ENCODE measurements around the gene WNT11. TPM values are rescaled to one million over a fixed set of nuclear protein-coding genes. Genes with fewer than 3 reads are reported as not detected.

WNT11 gene
- total RNA-seq, 1 experiment from 2014 or later, result 29.0 TPM

GRCh38 chr11:76251576-76251975 is 45.3 kb upstream of the WNT11 start:
- intact Hi-C loops (cut with micrococcal nuclease; ENCODE audit: unreplicated experiment), result no loop called here
- TF ChIP-seq CTCF (IDR thresholded peaks at IDR 0.05; ENCODE audit: insufficient read depth in 1 of 2, low read depth in 1 of 2, low read length in 1 of 2, severe bottlenecking in 1 of 2, unreplicated experiment in 1 of 2), result no peak
- Mint-ChIP-seq H3K4me1 (ENCODE audit: low read depth, unreplicated experiment) (no peaks in the 10 kb centered on the region), H3K9me3 (ENCODE audit: unreplicated experiment) (no peaks in the 10 kb centered on the region), H3K36me3 (ENCODE audit: insufficient read depth, unreplicated experiment) (no peaks in the 10 kb centered on the region), H3K4me3 (ENCODE audit: unreplicated experiment) (no peak overlapping the region), H3K27me3 (ENCODE audit: insufficient read depth, unreplicated experiment) (no peaks in the 10 kb centered on the region), H3K27ac (ENCODE audit: unreplicated experiment) (no peak overlapping the region)
- Histone ChIP-seq H3K36me3 (ENCODE audit: control insufficient read depth, insufficient read depth, low read length) (no peaks in the 10 kb centered on the region), H3K9me3 (peaks cover 30% of the 10 kb centered on the region), H3K4me1 (no peaks in the 10 kb centered on the region), H3K4me3 (ENCODE audit: low read depth, low read length) (no peak overlapping the region), H3K27me3 (replicated peaks; ENCODE audit: control insufficient read depth, insufficient read depth, low read length) (no peaks in the 10 kb centered on the region)
- BruUV-seq (replicated peaks), result no TSS peak
- CTCF ChIA-PET, result no interaction called here
- POLR2A ChIA-PET, result no interaction called here
- DNase-seq, result no peak

GRCh38 chr11:76251226-76251575 is 44.9 kb upstream of the WNT11 start:
- Mint-ChIP-seq H3K4me3 (ENCODE audit: unreplicated experiment) (no peak overlapping the region), H3K36me3 (ENCODE audit: insufficient read depth, unreplicated experiment) (no peaks in the 10 kb centered on the region), H3K27ac (ENCODE audit: unreplicated experiment) (no peak overlapping the region), H3K4me1 (ENCODE audit: low read depth, unreplicated experiment) (no peaks in the 10 kb centered on the region), H3K9me3 (ENCODE audit: unreplicated experiment) (no peaks in the 10 kb centered on the region), H3K27me3 (ENCODE audit: insufficient read depth, unreplicated experiment) (no peaks in the 10 kb centered on the region)
- no peaks in the 10 kb centered on the region for H3K36me3 ChIP-seq (ENCODE audit: control insufficient read depth, insufficient read depth, low read length)
- POLR2A ChIA-PET, result no interaction called here
- H3K4me3 ChIP-seq (ENCODE audit: low read depth, low read length), result no peak overlapping the region
- H3K27me3 ChIP-seq (replicated peaks; ENCODE audit: control insufficient read depth, insufficient read depth, low read length), result no peaks in the 10 kb centered on the region
- intact Hi-C loops (cut with micrococcal nuclease; ENCODE audit: unreplicated experiment), result no loop called here
- H3K4me1 ChIP-seq, result no peaks in the 10 kb centered on the region
- no TSS peak for BruUV-seq (replicated peaks)
- TF ChIP-seq CTCF (IDR thresholded peaks at IDR 0.05; ENCODE audit: insufficient read depth in 1 of 2, low read depth in 1 of 2, low read length in 1 of 2, severe bottlenecking in 1 of 2, unreplicated experiment in 1 of 2), result no peak
- no peak for DNase-seq
- H3K9me3 ChIP-seq, result peaks cover 30% of the 10 kb centered on the region
- CTCF ChIA-PET, result no interaction called here

DNA sequence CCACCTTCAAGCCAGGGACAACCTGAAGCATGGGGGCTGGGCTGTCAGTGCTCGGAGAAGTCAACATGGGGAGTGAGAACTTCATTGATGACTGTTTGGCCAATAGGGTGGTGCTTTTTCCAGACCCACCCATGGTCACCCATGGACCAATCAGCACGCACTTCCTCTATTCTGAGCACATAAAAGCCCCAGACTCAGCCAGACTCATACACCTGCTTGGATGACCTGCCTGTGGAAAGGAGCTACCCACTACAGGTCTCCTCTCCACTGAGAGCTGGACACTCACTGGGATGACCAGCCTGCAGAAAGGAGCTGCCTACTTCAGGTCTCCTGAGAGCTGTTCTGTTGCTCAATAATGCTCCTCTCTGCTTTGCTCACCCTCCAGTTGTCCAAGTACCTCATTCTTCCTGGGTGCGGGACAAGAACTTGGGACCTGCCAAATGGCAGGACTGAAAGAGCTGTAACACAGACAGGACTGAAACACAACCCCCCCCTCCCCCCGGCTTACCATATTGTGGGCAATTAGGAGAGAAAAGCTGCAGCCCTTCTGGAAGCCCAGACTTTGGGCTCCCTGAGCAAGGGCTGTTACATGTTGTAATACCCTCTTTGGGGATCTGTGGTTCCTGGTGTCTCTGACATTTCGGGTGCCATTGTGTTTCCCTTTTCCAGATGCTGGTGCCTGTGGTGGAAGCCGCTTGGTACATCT is 44.4 kb upstream of the WNT11 start:
- intact Hi-C loops (cut with micrococcal nuclease; ENCODE audit: unreplicated experiment), result no loop called here
- POLR2A ChIA-PET, result no interaction called here
- no peaks in the 10 kb centered on the region for H3K4me1 Mint-ChIP-seq (ENCODE audit: low read depth, unreplicated experiment)
- no peak overlapping the region for H3K4me3 Mint-ChIP-seq (ENCODE audit: unreplicated experiment)
- no peak for TF ChIP-seq CTCF (IDR thresholded peaks at IDR 0.05; ENCODE audit: insufficient read depth in 1 of 2, low read depth in 1 of 2, low read length in 1 of 2, severe bottlenecking in 1 of 2, unreplicated experiment in 1 of 2)
- H3K36me3 Mint-ChIP-seq (ENCODE audit: insufficient read depth, unreplicated experiment), result no peaks in the 10 kb centered on the region
- H3K27ac Mint-ChIP-seq (ENCODE audit: unreplicated experiment), result no peak overlapping the region
- no TSS peak for BruUV-seq (replicated peaks)
- Histone ChIP-seq H3K36me3 (ENCODE audit: control insufficient read depth, insufficient read depth, low read length) (no peaks in the 10 kb centered on the region), H3K9me3 (peaks cover 30% of the 10 kb centered on the region), H3K4me1 (no peaks in the 10 kb centered on the region), H3K27me3 (replicated peaks; ENCODE audit: control insufficient read depth, insufficient read depth, low read length) (no peaks in the 10 kb centered on the region), H3K4me3 (ENCODE audit: low read depth, low read length) (no peak overlapping the region)
- H3K27me3 Mint-ChIP-seq (ENCODE audit: insufficient read depth, unreplicated experiment), result no peaks in the 10 kb centered on the region
- H3K9me3 Mint-ChIP-seq (ENCODE audit: unreplicated experiment), result no peaks in the 10 kb centered on the region
- DNase-seq, result no peak
- CTCF ChIA-PET, result interaction anchor here (0.6 kb wide), 1 partner anchor 90 kb away, joined by 5 read pairs; no protein-coding TSS in a partner anchor

Measured in Caco-2 (cell line).